Measurements from ENCODE around the gene LEMD2. TPM values are rescaled to one million over a fixed set of nuclear protein-coding genes. Genes with fewer than 3 reads are reported as not detected.

Gene LEMD2
- total and polyA plus RNA-seq, 9 of the 15 experiments (the other 6 are each of a cell fraction or from before 2014, with no cell fraction given), result 0.32 to 46.3 (median 30.8) TPM

- ATAC-seq, result no peak
- 44% methylated on average over 7 of the region's 7 CpGs for WGBS (ENCODE audit: insufficient coverage, low coverage, missing lambda C conversion rate)
- peaks cover 4% of the 10 kb centered on the region for H3K9me1 ChIP-seq (ENCODE audit: control insufficient read depth, insufficient read depth, low read length)
- peaks cover 40% of the 10 kb centered on the region; the same call in 2 of the 3 replicates for H3K36me3 ChIP-seq (ENCODE audit: control insufficient read depth, insufficient read depth, low read length)
- POLR2A ChIA-PET, result interaction anchor here (0.9 to 2.0 kb wide), 5 partner anchors 9 to 16 kb away, joined by 3 to 12 read pairs (median 4); no protein-coding TSS in a partner anchor
- FAIRE-seq, result no peak
- intact Hi-C loops (cut with micrococcal nuclease), result no loop called here
- peak overlapping the region; percentile 76; the same call in 2 of the 3 replicates for H3K27ac ChIP-seq (ENCODE audit: extremely low read depth, low read depth, low read length)
- peak overlapping the region; percentile 83 to 96; a peak in 3 of 4 replicates for H3K9ac ChIP-seq (ENCODE audit: insufficient read depth in 1 of 2, low read depth in 2 of 2, low read length in 2 of 2)
- TSS peak; percentile 65 for BruUV-seq (replicated peaks)
- H3K27me3 ChIP-seq (ENCODE audit: control insufficient read depth in 2 of 2, insufficient read depth in 2 of 2, low read length in 2 of 2), result peaks cover 8 to 13% of the 10 kb centered on the region in 2 experiments; a peak in 4 of 5 replicates
- H2AFZ ChIP-seq (ENCODE audit: low read depth, low read length), result no peak overlapping the region
- peak overlapping the region; percentile 86 for H3K4me3 ChIP-seq
- H3K4me2 ChIP-seq (ENCODE audit: insufficient read depth, low read length), result peak overlapping the region; percentile 93
- peaks cover 10 to 17% of the 10 kb centered on the region in 2 experiments; a peak in 4 of 5 replicates for H3K4me1 ChIP-seq (replicated peaks in 1 of 2; ENCODE audit: control insufficient read depth in 2 of 2, insufficient read depth in 2 of 2, low read length in 2 of 2)
- peak in 2 of 4 experiments; percentile 29 to 34 for DNase-seq (ENCODE audit: extremely low read depth in 1 of 4, low spot score in 3 of 4)
- H4K20me1 ChIP-seq (replicated peaks; ENCODE audit: control insufficient read depth, insufficient read depth, low read length), result no peaks in the 10 kb centered on the region
- no peaks in the 10 kb centered on the region for H3K9me3 ChIP-seq (replicated peaks; ENCODE audit: control insufficient read depth, insufficient read depth, low read depth, low read length)
- in situ Hi-C loops (cut with MboI), result no loop called here
- peaks cover 25% of the 10 kb centered on the region for H3K79me2 ChIP-seq (ENCODE audit: control insufficient read depth, insufficient read depth, low read length)
- CTCF ChIA-PET (ENCODE audit: low intra/inter-chr PET ratio), result no interaction called here
- no peak for TF ChIP-seq GATAD2B (IDR thresholded peaks at IDR 0.05; ENCODE audit: borderline replicate concordance)
- TF ChIP-seq TSC22D4 (tag; IDR thresholded peaks at IDR 0.05), result no peak
- TF ChIP-seq SMAD1 (IDR thresholded peaks at IDR 0.05; ENCODE audit: low read depth, low read length, partially characterized antibody), result no peak
- TF ChIP-seq, protein P1, sequence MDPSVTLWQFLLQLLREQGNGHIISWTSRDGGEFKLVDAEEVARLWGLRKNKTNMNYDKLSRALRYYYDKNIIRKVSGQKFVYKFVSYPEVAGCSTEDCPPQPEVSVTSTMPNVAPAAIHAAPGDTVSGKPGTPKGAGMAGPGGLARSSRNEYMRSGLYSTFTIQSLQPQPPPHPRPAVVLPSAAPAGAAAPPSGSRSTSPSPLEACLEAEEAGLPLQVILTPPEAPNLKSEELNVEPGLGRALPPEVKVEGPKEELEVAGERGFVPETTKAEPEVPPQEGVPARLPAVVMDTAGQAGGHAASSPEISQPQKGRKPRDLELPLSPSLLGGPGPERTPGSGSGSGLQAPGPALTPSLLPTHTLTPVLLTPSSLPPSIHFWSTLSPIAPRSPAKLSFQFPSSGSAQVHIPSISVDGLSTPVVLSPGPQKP (CRISPR knock-in tag; IDR thresholded peaks at IDR 0.05), result no peak
- no peak for TF ChIP-seq ZKSCAN8 (CRISPR knock-in tag; IDR thresholded peaks at IDR 0.05)
- no peak for TF ChIP-seq TBL1XR1 (IDR thresholded peaks at IDR 0.05; ENCODE audit: low read length in 2 of 2)
- TF ChIP-seq ZNF436 (CRISPR knock-in tag; IDR thresholded peaks at IDR 0.05), result no peak
- TF ChIP-seq GABPB2 (CRISPR knock-in tag; conservative IDR thresholded peaks at IDR 0.05), result no peak
- TF ChIP-seq EP300 (IDR thresholded peaks at IDR 0.05; ENCODE audit: low read length), result no peak
- TF ChIP-seq SP1 (CRISPR knock-in tag; IDR thresholded peaks at IDR 0.05), result 0 out of 2 replicates have a peak, but pooled peaks have one; percentile 7
- no peak for TF ChIP-seq ZNF79 (CRISPR knock-in tag; IDR thresholded peaks at IDR 0.05; ENCODE audit: low read depth)
- TF ChIP-seq, protein P2, sequence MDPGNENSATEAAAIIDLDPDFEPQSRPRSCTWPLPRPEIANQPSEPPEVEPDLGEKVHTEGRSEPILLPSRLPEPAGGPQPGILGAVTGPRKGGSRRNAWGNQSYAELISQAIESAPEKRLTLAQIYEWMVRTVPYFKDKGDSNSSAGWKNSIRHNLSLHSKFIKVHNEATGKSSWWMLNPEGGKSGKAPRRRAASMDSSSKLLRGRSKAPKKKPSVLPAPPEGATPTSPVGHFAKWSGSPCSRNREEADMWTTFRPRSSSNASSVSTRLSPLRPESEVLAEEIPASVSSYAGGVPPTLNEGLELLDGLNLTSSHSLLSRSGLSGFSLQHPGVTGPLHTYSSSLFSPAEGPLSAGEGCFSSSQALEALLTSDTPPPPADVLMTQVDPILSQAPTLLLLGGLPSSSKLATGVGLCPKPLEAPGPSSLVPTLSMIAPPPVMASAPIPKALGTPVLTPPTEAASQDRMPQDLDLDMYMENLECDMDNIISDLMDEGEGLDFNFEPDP (CRISPR knock-in tag; IDR thresholded peaks at IDR 0.05), result 0 out of 2 replicates have a peak, but pooled peaks have one; percentile 27
- TF ChIP-seq NCOA2 (IDR thresholded peaks at IDR 0.05; ENCODE audit: partially characterized antibody in 2 of 2), result no peak
- peak in 1 of 2 experiments; percentile 31; a peak in 1 of 4 replicates for TF ChIP-seq SIN3A (IDR thresholded peaks at IDR 0.05; ENCODE audit: borderline replicate concordance in 2 of 2, control insufficient read depth in 1 of 2, low read depth in 2 of 2, low read length in 2 of 2)
- no peak for TF ChIP-seq TFAM (CRISPR knock-in tag; conservative IDR thresholded peaks at IDR 0.05)
- TF ChIP-seq OTX1 (CRISPR knock-in tag; IDR thresholded peaks at IDR 0.05), result no peak
- TF ChIP-seq TAF15 (IDR thresholded peaks at IDR 0.05; ENCODE audit: low read depth, low read length), result no peak
- no peak for TF ChIP-seq ATF7 (IDR thresholded peaks at IDR 0.05)
- no peak for TF ChIP-seq ZNF124 (CRISPR knock-in tag; IDR thresholded peaks at IDR 0.05)
- TF ChIP-seq ZNF764 (CRISPR knock-in tag; IDR thresholded peaks at IDR 0.05; ENCODE audit: low read depth), result no peak
- TF ChIP-seq U2AF2 (optimal IDR thresholded peaks at IDR 0.05; ENCODE audit: low read depth, low read length), result no peak
Measured at GRCh38 chr6:33787346-33787953, 1.5 kb downstream of the LEMD2 start.

Data from K562 (cell line).